COR-L47 (cell line): Measurements from ENCODE around the gene DIAPH2.
"Not testable (repeated sequence)": the region's sequence is repeated elsewhere in the genome, so short reads cannot be mapped to it uniquely, and the experiment has no call there.

ENCODE experiments used
- DNase-seq: peaks from one replicate; lab custom pipeline; 2025; lab: John Stamatoyannopoulos, UW

DIAPH2 gene

DNA sequence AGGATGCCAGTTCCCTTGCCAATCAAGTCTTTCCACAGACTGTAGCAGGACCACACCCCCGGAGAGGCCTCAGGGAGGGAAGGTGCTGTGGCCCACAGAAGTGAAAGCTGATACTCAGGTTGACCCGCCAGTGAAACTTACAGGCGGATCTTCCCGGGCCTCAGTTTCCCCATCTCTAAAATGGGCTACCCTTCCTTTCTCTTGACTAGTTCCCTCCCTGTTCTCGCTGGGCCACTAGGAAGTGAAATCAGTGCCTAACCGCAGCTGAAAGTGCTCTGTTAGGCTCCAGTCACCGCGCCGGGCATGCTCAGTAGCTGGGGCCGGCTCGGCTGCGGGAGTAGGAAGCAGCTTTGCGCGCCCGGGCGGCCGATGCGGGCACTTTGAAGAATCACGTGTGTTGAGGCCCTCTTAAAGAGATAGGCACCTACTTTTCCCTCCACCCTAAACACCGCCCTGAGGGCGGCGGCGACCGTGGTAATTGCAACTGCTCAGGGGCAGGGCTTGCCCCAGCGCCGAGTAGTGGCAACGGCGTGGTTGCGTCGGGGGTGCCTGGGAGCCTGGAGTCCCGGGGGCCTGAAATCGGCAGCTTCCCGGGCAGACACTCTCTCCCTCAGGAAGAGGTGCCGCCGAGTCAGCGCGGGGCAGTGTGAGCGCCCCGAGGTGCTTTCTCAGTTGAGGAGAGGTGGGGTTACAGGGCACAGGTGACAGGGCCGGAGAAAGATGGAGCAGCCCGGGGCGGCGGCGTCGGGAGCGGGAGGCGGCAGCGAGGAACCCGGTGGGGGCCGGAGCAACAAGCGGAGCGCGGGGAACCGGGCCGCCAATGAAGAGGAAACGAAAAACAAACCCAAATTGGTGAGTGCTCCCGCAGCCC is at the start of gene DIAPH2:
Gene DIAPH2 (plus strand): TSS at position 504 of the 871 bp plus-strand sequence.
- no peak for DNase-seq

DNA sequence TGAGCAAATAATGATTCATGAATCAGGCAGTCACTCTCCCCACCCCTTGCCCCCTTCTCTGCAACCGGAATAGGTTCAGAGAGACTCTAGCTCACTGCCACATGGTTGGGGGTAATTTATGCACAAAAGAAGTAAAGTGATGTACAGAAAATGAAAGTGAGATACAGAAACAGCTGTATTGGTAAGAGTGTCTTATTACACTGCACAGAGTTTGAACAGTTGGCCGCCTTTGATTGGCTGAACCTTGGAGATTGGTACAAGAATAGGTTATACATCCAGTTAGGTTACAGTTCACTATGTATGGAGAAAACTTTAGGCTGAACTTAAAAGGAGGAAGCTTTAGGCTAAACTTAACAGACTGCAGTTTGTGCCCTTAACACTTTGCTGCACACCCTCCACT is 34.6 kb upstream of the DIAPH2 start:
- no peak for DNase-seq

DNA sequence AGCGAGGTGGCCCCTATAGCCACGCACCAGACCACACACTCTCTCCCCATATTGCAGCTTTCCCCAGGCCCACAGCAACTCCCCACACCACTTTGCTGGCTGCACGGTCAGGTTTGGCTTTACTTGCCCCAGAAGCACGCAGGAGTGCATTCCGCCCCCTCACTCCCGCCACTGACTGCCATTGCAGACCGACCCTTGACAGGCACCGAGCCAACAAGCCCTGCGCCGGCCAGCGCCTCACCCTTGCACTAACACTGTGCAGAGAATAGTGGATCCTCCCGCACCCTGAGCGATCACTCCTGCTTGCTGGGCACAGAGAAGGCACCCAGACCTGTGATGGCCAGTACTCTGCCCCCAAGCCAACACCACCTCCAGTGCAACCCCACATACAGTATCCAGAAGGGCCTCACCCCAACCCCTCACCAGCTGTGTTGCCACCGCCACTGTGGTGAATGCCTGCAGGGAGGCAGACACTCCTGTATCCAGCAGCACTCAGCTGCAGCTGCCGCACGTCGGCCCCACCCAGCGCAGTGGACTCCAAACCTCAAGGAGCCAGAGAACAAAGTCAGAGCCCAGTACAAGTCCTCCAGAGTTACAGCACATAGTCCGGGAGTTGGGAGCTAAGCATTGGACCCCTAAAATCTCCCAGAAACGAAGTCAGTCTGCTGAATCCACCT is 28.6 kb upstream of the DIAPH2 start:
- no peak for DNase-seq

DNA sequence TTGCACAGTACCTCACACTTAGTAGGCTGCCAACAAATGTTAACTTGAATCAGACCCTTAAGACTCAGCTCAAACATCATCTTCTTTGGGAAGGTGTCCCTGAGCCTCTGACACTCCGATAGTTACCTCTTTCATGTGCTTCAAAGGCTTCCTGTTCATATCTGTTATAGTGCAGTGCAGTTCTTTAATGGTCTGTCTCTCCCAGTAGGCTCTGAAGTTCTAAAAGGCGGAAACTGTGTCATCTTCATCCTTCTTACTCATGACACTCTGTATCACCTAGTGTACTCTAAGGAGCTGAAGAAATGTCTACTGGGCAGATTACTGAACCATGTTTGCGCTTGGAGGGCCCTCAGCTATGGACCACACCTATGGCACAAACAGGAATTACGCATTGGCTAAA is 2.1 kb upstream of the DIAPH2 start:
- DNase-seq = no peak

DNA sequence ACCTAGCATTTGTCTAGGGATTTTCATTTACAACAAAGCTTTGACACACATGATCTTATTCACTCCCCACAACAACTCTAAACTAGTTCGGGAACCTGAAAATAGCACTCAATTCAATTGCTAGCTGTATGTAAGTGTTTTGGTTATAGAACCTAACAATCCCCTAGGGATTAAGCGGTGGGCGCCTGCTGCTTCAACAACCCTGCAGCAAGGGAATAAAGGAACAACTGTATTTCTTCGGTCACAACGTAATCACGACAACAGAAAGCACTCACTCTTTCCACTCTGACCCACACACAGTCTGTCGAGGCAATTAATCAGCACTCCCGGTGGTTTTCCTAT is 674 bp upstream of the DIAPH2 start:
- DNase-seq = no peak

DNA sequence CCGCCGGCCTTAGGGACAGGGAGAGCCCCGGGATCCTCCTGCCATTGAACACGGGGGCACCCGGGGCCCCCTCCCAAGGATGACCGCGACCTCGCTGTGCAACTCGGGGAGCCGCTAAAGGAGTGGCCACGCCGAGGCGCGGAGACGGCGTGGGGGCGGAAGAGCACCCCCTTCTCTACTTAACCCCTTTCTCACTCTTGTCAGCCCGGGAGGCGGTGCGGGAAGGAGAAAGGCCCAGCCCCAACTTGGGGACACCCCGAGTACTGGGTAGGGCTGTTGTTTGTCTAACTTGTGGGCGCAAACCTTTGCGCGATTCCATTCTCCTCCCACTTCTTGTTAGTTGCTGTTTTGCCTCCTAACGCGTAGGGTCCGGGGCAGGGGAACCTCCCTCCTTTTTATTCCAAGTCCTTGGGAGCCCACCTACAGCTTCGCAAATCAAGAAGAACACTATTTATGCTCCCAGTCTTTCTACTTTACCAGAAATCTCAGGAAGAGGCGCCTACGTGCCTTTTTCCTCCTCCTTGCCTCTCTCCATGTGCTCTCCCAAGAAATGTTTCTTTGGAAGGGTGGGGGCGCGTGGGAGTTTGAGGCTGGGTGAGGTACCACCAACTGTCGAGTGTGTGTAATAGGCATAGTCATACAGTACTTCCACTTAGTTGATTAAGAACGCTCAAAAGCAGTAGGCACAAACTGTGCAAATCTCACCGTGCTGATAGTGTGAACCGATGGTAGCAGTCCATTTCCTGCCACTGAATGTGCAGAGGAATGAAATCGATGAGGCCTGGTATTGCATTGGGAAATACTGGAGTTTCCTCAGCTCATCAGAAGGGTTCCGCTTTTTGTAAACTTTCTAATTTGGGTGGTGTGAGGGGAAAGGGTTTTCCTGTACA is 813 bp downstream of the DIAPH2 start:
- no peak for DNase-seq

DNA sequence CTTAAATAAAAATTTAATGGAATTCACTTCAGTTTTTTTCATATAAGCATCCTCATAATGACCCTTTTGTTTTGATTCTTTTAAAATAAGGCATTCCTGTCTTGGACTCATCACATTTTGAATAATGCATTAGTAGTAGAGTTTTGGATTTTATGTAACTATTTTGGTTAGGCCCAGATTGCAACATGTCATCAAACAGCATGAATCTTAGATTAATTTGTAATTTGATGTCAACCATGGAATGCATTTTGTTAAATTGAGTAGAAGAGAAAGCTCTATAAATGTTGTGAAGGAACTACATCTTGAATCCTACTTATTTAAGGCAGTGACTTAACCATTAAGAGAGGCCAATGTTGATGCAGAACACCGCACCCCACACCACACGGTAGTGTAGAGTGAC is 3.1 kb downstream of the DIAPH2 start:
- DNase-seq = no peak

DNA sequence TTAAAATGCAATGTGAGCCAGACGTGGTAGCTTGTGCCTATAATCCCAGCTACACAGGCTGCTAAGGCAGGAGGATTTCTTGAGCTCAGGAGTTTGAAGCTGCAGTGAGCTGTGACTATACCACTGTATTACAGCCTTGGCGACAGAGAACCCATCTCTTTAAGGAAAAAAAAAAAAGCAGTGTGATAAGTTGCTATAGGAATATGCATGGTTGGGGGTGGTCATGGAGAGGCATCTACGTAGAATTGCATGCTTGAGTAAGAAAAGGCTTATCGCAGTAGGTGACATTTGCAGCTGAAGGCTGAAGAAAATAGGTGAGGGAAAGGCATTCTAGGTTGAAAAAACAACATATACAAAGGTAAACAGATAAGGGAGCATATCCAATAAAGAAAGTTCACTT is 4.1 kb downstream of the DIAPH2 start:
- no peak for DNase-seq

DNA sequence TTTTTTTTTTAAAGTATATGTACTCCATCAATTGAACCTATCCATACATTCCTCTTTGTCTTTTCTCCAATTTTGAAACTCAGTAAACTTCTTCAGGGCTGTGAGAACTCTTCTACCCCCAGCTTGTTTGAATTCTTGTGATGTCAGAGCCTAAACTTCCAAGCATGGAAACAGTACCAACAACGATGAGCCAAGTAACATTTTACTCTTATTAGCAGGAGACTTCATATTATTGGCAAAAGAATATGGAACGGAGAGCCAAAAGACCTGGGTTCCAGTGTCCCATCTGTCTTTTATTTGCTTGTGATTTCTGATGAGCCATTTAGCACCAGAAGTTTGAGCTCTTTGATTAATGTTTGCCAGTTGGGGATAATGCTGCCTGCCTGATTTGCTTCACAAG is 5.3 kb downstream of the DIAPH2 start:
- no peak for DNase-seq

DNA sequence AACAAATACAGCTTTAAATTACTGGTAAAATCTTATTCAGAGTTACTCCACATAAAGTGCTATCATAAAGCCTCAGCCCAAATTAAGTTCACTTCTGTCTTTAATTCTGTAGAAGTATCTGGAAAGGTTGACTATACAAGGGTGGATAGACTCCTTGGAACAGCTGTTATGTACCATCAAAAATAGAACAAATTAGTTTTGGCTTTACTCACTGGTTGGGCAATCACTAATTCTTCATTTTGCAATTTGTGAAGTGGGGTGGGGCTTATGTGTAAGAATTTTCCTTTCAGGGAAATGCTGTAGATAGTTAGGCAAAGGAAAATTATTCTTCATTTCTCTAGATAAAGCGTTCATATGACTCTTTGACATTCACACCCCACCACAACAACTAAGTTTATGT is 7.8 kb downstream of the DIAPH2 start:
- DNase-seq = no peak

DNA sequence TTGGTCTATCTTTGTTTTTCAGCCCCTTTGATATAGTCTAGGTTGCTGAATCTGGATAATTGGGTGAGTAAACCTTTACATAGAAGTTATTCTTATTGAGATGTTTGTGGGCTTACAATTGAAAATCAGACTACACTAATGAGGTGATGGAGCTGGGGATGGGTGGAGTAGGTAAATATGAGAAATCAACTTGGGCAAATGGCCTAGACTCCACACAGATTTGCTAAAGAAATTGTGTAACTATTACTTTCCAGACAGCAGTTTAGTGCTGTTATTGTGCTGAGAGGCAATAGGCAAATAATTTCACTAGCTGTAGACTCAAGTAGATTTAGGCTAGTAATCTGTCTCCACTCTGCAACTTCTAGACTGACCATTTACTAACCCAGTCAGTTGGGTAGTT is 8.2 kb downstream of the DIAPH2 start:
- DNase-seq = no peak

DNA sequence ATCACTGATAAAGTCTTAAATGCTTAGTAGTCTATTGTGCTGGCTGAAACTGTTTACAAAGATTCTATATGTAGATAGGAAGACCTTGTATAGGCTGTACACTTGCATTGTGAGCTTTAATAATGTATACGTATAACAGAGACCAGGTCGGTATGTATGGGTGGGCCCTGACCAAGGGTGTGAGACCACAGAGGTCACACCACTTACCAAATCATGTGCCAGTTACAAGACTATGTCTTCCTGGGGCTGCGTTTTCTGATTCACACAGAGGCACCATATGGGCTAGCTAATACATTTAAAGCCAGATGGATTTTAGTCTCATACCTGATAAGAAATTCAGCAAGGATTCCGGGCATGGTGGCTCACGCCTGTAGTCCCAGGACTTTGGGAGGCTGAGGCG is 8.8 kb downstream of the DIAPH2 start:
- no peak for DNase-seq

DNA sequence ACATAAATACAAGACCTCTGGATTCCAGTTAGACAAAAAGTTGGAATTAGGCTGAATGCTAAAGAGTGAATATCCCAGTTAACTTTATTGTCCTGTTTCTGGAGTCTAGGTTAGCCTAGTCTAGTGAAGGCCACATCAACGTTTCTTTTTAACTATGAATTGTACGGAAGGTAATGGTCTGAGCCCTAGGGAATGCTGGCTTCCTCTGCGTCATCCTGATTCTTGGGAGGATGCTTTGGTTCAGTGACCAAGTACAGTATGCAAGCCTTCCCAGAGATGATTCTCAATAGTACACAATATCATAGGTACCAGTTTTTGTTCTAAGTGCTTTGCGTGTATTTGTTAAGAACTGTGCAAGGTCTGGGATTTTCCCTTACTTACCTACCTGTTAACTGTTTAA is 11.8 kb downstream of the DIAPH2 start:
- DNase-seq = no peak

DNA sequence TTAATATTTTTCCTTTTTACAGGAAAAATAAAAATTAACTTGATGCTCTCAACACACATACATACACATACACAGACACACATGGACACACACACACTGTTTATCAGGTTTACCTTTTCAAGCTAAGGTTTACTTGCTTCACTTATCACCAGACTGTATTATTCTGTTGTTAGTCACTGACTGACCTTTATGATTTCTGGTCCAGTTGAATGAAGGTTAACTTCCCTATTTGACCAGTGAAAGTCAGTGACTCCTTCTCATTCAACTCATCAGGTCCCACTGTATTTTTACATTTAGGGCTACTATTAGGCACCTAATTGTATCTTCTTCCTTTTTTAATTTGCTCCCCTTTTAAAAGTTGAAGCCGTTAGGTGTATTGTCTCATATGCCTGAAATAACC is 16.0 kb downstream of the DIAPH2 start:
- no peak for DNase-seq

DNA sequence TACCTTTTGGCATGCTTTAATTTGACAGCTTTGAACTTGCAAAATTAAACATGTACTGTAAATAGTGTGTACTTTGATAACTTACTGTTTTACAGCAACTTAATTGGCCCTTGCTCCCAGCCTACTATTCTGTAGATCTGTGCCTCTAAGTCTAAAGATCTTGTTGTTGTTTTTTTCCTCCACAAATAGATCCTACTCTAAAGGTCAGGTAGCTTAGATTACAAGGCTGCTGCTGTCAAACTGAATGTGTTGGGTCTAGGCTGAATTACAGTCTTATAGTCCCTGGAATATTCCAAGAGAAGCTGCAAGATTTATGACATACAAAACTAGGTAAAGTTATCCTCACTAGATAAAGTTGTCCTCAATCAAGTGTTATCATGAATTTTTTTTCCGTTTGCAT is 18.7 kb downstream of the DIAPH2 start:
- no peak for DNase-seq

DNA sequence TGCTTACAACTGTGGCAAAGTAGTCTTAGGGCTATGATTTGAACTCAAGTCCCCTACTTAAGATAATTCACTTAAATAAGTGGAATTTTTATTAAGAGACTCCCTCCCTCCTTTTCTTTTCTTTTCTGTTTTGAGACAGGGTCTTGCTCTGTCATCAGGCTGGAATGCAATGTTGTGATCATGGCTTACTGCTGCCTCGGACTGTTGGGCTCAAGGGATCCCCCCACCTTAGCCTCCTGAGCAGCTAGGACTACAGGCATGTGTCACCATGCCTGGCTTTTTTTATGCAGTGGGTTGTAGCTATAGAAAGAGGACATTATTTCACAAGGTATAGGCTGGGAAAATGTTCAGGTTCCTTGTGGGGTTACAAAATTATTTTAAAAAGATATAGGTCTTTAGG is 19.2 kb downstream of the DIAPH2 start:
- DNase-seq = no peak

DNA sequence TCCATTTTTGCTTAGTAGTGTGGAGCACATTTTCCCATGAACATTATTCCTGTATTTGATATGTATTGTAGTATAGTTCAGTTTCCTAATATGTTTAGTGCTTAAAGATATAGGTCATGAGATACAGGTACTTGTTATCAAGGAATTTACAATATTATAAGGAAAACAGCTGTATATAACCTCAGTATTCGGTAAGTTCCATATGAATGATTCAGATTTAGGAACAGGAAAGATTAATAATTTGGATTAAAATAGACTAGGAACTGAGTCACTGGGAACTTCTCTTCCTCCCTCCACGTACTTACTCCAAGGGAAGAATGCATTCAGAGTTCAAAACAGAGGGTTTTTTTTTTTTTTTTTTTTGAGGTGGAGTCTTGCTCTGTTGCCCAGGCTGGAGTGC is 20.0 kb downstream of the DIAPH2 start:
- DNase-seq = no peak

DNA sequence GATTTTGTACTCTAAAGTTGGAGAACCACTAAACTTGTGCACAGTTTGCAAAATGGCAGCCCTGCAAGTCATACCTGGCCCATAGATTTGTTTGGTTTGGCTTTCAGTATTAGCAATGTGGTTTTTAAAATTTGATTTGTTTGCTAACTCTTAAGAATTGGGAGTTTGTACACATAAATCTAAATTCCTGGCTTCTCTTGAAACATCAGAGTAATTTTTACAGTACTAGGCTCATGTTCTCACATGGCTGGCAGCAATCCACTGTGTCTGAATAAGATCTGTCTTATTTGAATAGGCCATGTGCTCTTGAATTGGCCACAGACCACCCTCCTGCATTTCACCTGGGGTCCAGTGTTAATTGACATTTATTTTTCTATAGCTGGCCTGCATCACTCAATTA is 21.3 kb downstream of the DIAPH2 start:
- no peak for DNase-seq

DNA sequence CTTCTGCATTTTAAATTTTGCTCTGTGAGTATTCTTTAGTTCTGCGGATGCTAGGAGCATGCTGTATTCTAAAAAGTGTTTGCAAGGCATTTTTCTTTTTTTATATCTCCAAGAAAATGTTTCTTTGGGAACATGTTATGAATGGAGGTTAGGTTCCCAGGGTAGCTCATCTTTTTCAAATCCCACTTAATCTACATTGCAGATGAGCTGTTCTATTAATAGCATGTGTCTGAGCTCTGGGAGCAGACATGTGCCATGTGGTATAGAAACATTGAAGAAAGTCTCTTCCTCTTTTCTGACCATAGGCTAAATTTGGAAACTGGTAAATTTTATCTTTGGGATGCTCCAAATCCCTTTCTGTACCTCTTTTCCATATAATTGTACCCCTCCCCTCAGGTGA is 23.2 kb downstream of the DIAPH2 start:
- DNase-seq = no peak

DNA sequence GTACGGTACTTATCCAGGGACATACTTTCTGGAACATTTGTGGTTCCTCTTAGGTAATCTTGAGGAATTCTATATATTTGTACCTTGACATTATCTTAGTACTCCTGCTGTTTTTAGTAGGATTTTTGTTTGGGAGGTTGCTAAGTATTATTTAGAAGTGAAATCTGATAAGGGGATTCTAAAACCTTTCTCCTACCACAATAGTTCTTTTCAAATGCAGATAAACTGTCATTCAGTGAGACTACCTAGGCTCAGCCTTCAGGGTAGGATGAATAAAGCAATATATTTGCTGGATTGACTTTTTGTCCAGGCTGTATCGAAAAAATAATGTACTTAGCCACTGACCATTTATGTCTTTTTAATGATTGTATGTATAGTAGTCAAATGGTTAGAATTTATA is 25.4 kb downstream of the DIAPH2 start:
- DNase-seq = no peak

DNA sequence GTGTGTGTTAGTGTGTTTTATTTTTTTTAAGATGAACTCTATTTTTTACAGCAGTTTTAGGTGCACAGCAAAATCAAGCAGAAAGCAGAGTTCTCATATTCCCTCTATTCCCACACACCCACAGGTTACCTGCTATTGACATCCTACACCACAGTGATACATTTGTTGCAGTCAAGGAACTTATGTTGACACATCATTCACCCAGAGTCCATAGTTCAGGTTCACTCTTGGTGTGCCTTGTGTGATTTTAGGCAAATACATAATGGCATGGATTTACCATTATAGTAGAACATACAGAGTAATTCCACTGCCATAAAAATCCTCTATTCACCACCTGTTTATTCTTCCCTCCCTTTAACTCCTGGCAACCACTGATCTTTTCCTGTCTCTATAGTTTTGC is 28.7 kb downstream of the DIAPH2 start:
- no peak for DNase-seq

DNA sequence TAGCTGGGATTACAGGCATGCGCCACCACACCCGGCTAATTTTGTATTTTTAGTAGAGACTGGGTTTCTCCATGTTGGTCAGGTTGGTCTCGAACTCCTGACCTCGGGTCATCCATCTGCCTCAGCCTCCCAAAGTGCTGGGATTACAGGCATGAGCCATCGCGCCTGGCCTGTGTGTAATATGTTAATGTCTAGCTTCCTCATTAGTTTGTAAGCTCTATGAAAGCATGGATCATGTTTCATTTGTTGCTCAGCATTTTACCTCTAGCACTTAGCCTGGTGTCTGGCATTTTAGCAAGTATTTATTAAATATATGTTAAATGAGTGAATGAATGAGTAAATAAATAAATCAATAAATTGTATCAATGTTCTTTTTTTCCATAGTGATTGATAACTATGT is 29.8 kb downstream of the DIAPH2 start:
- DNase-seq = not testable (repeated sequence)

DNA sequence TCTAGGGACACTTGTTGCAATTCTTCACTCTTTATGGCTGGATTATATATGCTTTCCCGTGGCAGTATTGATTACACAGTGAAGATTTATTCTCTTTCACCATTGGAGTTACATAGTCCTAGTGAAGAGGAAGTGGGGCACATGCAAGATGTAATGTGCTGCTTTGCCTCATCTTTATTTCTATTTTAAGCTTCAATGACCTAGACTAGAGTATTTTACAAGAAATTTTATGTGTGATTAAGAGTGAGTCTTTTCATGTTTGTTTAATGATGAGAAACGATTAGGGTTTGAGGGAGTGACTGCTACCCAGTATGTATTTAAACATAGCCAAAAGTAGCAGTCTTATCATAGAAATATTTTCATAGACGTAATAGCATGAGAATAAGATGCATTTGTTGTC is 30.8 kb downstream of the DIAPH2 start:
- DNase-seq = no peak
